PC-3 (cell line): Measurements from ENCODE around the gene CTNNA2. TPM values are rescaled to one million over a fixed set of nuclear protein-coding genes. Genes with fewer than 3 reads are reported as not detected.

ENCODE experiments used
- ATAC-seq: fragments of 200-7000 bp; cut with Tn5 transposase; 2 replicates; pipeline ENCODE4 v1.9.1; 2020; ENCODE audit warnings: mild to moderate bottlenecking, moderate library complexity
- BruUV-seq: library from RNA; stranded (reverse); fragments of 400-500 nt; replicated peaks from 2 replicates; lab custom pipeline; 2021; lab: Mats Ljungman, UMichigan
- CTCF ChIA-PET: fragments of 300-600 bp; sonication (Branson Sonifier 250); formaldehyde crosslinking; loops from one replicate; lab custom pipeline; 2022; ENCODE audit warnings: antibody characterized with exemption; lab: Charles Lee
- POLR2A ChIA-PET: fragments of 300-600 bp; sonication (Branson Sonifier 250); formaldehyde crosslinking; loops from one replicate; lab custom pipeline; 2022; ENCODE audit warnings: antibody characterized with exemption; ENCODE audit not compliant: unreplicated experiment; lab: Charles Lee
- DNase-seq: peaks from one replicate; pipeline ENCODE4 v3.0.0-alpha.2; 2015
- H2AFZ ChIP-seq: fragments of 300-600 bp; sonication (generic); 2 replicates; pipeline ENCODE4 v1.6.0; 2016; ENCODE audit warnings: antibody characterized with exemption, low read length
- H3F3A ChIP-seq: fragments of 300-600 bp; sonication (generic); one replicate; pipeline ENCODE4 v1.6.0; 2017; ENCODE audit warnings: antibody characterized with exemption, low read length, control low read depth, mild to moderate bottlenecking; ENCODE audit not compliant: unreplicated experiment
- H3K27ac ChIP-seq: fragments of 300-600 bp; sonication (generic); 2 replicates; pipeline ENCODE4 v1.5.1; 2016; ENCODE audit warnings: mild to moderate bottlenecking, low read length
- H3K27me3 ChIP-seq: fragments of 300-600 bp; sonication (generic); 2 replicates; pipeline ENCODE4 v1.6.1; 2016; ENCODE audit warnings: low read length, mixed read lengths
- H3K36me3 ChIP-seq: fragments of 300-600 bp; sonication (generic); 2 replicates; pipeline ENCODE4 v1.6.1; 2016; ENCODE audit warnings: low read depth, mixed run types, low read length, mixed read lengths
- H3K4me1 ChIP-seq: fragments of 300-600 bp; sonication (generic); 2 replicates; pipeline ENCODE4 v1.5.1; 2016; ENCODE audit warnings: low read length; ENCODE audit not compliant: insufficient read depth
- H3K4me2 ChIP-seq: fragments of 300-600 bp; sonication (generic); 2 replicates; pipeline ENCODE4 v1.6.0; 2016; ENCODE audit warnings: low read length
- H3K4me3 ChIP-seq: fragments of 300-600 bp; sonication (generic); 2 replicates; pipeline ENCODE4 v1.5.1; 2016; ENCODE audit warnings: mild to moderate bottlenecking, low read length, mixed read lengths
- H3K79me2 ChIP-seq: fragments of 300-600 bp; sonication (generic); 2 replicates; pipeline ENCODE4 v1.6.1; 2017; ENCODE audit warnings: low read length, mixed read lengths
- H3K9ac ChIP-seq: fragments of 300-600 bp; sonication (generic); 2 replicates; pipeline ENCODE4 v1.6.0; 2016; ENCODE audit warnings: mild to moderate bottlenecking, low read length
- H3K9me2 ChIP-seq: fragments of 300-600 bp; sonication (generic); replicated peaks from 2 replicates; pipeline ENCODE4 v1.6.1; 2016; ENCODE audit warnings: mixed run types, low read length, mixed read lengths
- H3K9me3 ChIP-seq: fragments of 300-600 bp; sonication (generic); 2 replicates; pipeline ENCODE4 v1.6.1; 2016; ENCODE audit warnings: low read length, mixed read lengths
- H4K20me1 ChIP-seq: fragments of 300-600 bp; sonication (generic); 2 replicates; pipeline ENCODE4 v1.6.1; 2016; ENCODE audit warnings: low read length, mixed read lengths
- EZH2 ChIP-seq: fragments of 300-600 bp; sonication (generic); IDR thresholded peaks from one replicate; pipeline ENCODE4 v1.6.1; 2017; ENCODE audit warnings: antibody characterized with exemption, mild to moderate bottlenecking, low read length; ENCODE audit not compliant: unreplicated experiment
- EZH2phosphoT487 ChIP-seq: fragments of 300-600 bp; sonication (generic); IDR thresholded peaks from 2 replicates; pipeline ENCODE4 v1.6.1; 2018; ENCODE audit warnings: mild to moderate bottlenecking, antibody characterized with exemption, low read length, borderline replicate concordance
- intact Hi-C: fragments of 100-400 bp; cut with micrococcal nuclease; formaldehyde crosslinking; loops from 2 replicates; pipeline ENCODE4 v1.9.0; 2023
- total RNA-seq: library from RNA; depleted of rRNA; stranded (reverse); fragments of >200 nt; gene quantifications from 2 replicates; pipeline ENCODE4 v1.2.3, GENCODE V29; 2014
- TF ChIP-seq, protein P1 (sequence below): fragments of 300-600 bp; sonication (generic); conservative IDR thresholded peaks from 2 replicates; pipeline ENCODE4 v1.5.1; 2017; ENCODE audit warnings: antibody characterized with exemption, low read depth, mild to moderate bottlenecking, low read length

The CTNNA2 gene
- total RNA-seq, 1 experiment from 2014 or later, result not detected

DNA sequence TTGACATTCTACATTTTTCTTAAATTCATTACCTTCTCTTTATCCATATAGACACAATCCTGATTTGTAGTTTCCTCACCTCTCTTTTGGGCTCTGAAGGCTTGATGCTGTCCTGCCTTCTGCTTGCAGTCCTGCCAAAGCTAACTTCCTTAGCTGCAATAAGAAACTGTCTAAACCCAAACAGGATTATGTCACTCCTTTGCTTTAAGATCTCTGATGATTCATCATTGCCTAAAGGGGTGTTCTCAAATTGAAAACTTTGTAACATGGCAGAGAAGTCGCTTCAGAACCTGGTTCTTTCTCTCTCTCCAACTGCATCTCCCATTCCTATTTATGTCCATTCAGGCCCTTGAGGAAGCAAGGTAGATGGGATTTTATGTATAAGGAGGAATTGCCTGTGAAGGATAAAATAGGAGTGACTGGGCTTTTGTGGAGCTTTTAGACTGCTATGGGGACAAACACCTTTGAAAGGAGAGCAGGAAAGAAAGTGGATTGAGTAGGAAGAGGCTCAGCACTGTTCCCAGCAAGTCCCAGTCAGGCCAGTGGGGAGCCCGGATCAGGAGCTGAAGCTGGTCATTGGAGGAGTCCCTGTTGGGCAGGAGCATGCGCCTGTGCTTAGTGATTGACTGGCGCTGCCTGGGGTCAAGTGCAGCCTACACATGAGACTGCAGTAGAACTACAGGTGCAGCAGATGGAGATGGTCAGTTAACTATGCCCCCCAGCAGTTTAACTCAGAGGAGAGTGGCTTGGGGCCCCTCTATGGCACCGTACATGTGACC, 390.6 kb downstream of the CTNNA2 start:
- H3K9me3 ChIP-seq, result no peaks in the 10 kb centered on the region
- H3K27ac ChIP-seq, result no peak overlapping the region
- intact Hi-C loops, result no loop called here
- no peaks in the 10 kb centered on the region for H3K79me2 ChIP-seq
- no peaks in the 10 kb centered on the region for H3K4me1 ChIP-seq
- TF ChIP-seq EZH2phosphoT487 (no peak), EZH2 (no peak)
- TF ChIP-seq, protein P1, sequence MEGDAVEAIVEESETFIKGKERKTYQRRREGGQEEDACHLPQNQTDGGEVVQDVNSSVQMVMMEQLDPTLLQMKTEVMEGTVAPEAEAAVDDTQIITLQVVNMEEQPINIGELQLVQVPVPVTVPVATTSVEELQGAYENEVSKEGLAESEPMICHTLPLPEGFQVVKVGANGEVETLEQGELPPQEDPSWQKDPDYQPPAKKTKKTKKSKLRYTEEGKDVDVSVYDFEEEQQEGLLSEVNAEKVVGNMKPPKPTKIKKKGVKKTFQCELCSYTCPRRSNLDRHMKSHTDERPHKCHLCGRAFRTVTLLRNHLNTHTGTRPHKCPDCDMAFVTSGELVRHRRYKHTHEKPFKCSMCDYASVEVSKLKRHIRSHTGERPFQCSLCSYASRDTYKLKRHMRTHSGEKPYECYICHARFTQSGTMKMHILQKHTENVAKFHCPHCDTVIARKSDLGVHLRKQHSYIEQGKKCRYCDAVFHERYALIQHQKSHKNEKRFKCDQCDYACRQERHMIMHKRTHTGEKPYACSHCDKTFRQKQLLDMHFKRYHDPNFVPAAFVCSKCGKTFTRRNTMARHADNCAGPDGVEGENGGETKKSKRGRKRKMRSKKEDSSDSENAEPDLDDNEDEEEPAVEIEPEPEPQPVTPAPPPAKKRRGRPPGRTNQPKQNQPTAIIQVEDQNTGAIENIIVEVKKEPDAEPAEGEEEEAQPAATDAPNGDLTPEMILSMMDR, result no peak
- no peaks in the 10 kb centered on the region for H3K27me3 ChIP-seq
- H3K36me3 ChIP-seq, result no peaks in the 10 kb centered on the region
- ChIA-PET POLR2A (no interaction called here), CTCF (no interaction called here)
- DNase-seq (peak; percentile 9), ATAC-seq (no peak)
- H4K20me1 ChIP-seq, result no peaks in the 10 kb centered on the region
- no peak overlapping the region for H3K9ac ChIP-seq
- H3K4me3 ChIP-seq, result no peak overlapping the region
- H3K4me2 ChIP-seq, result no peak overlapping the region
- no peak overlapping the region for H2AFZ ChIP-seq
- BruUV-seq, result no TSS peak
- no peaks in the 10 kb centered on the region for H3F3A ChIP-seq
- no peaks in the 10 kb centered on the region for H3K9me2 ChIP-seq

DNA sequence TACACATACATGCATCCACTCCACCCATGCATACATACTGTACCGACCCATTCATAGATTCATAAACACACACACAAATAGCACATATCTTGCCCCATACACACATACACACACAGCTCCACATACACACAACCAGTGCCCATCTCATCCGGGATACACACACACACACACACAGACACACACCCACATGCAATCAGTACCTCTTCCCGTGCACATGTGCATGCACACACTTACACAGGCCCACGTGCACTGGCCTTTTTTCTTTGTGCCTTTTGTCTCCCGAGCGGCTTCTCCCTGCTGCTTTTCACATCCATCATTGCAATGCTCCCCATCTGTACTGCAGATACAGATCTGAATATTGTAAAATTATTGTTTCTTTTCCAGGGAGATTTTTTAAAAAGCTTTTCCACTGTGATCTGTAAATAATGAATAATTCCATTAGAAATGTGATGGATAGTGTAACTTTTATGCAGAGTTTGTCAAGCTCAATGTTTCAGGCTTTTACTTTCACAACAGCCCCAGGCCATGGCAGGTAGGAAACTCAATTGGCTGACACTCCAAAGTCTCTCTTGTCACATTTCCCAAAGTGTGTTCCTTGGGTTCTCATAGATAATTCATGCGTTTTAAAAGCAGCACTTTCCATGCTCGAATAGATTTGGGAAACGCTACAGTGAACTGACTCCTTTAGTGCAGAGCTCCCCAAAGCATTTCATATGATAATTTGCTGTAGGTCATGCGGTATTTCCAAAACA, 393.5 kb downstream of the CTNNA2 start:
- Histone ChIP-seq H3K79me2 (no peaks in the 10 kb centered on the region), H3K9me2 (no peaks in the 10 kb centered on the region), H3K4me2 (no peak overlapping the region), H3K36me3 (no peaks in the 10 kb centered on the region), H3K9me3 (no peaks in the 10 kb centered on the region), H3K4me3 (no peak overlapping the region), H3K27me3 (no peaks in the 10 kb centered on the region), H3K9ac (no peak overlapping the region), H4K20me1 (no peaks in the 10 kb centered on the region), H2AFZ (no peak overlapping the region), H3K27ac (no peak overlapping the region), H3K4me1 (no peaks in the 10 kb centered on the region), H3F3A (no peaks in the 10 kb centered on the region)
- ATAC-seq (no peak), DNase-seq (no peak)
- BruUV-seq, result no TSS peak
- no peak for TF ChIP-seq EZH2phosphoT487
- TF ChIP-seq, protein P1, result no peak
- TF ChIP-seq EZH2, result no peak
- intact Hi-C loops, result no loop called here
- CTCF ChIA-PET, result no interaction called here
- POLR2A ChIA-PET, result no interaction called here

DNA sequence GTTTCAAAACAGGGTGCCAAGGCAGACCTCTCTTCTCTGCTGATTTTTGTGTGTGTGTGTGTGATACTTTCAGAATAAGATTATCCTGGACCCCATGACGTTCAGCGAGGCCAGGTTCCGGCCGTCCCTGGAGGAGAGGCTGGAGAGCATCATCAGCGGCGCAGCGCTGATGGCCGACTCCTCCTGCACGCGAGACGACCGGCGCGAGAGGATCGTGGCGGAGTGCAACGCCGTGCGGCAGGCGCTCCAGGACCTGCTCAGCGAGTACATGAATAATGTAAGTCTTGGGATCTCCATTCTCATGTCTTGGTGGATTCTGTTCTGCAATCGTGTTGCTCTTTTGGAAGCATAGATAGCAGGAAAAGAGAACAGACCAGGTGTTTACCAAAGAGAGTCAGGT, 396.7 kb downstream of the CTNNA2 start:
- no TSS peak for BruUV-seq
- ATAC-seq (no peak), DNase-seq (no peak)
- Histone ChIP-seq H3K9me3 (no peaks in the 10 kb centered on the region), H4K20me1 (no peaks in the 10 kb centered on the region), H3K4me2 (no peak overlapping the region), H3K9me2 (no peaks in the 10 kb centered on the region), H3K4me1 (no peaks in the 10 kb centered on the region), H3F3A (no peaks in the 10 kb centered on the region), H3K27me3 (no peaks in the 10 kb centered on the region), H3K4me3 (no peak overlapping the region), H3K9ac (no peak overlapping the region), H3K79me2 (no peaks in the 10 kb centered on the region), H2AFZ (no peak overlapping the region), H3K36me3 (no peaks in the 10 kb centered on the region), H3K27ac (no peak overlapping the region)
- TF ChIP-seq EZH2 (no peak), EZH2phosphoT487 (no peak)
- TF ChIP-seq, protein P1, result no peak
- POLR2A ChIA-PET, result no interaction called here
- intact Hi-C loops, result no loop called here
- CTCF ChIA-PET, result no interaction called here
